ENCODE results near the gene KRT5.

GRCh38 chr12:52530905-52531304 is 10.7 kb upstream of the KRT5 start:
- TF ChIP-seq CTCF (IDR thresholded peaks at IDR 0.05): no peak
- no peak for TF ChIP-seq POLR2A (IDR thresholded peaks at IDR 0.05)
- no peak for TF ChIP-seq EP300 (IDR thresholded peaks at IDR 0.05)

Measured in suprapubic skin (tissue), 3 donors.